Inflammatory macrophage (primary cell): ENCODE data around the gene CDK10.

Experiments
- DNase-seq, 2 donors: peaks; one replicate each; pipeline ENCODE4 v3.0.0-alpha.2; 2020 to 2022

Gene CDK10

DNA sequence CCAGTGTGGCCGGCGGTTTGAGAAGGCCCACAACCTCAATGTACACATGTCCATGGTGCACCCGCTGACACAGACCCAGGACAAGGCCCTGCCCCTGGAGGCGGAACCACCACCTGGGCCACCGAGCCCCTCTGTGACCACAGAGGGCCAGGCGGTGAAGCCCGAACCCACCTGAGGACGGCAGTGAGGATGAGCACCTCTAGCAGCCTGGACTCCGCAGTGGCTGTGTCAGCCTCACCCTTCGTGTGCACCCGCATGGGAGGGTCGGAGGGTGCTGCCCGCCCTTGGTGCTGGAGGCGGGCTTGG lies 51.5 kb downstream of the CDK10 start:
- no peak for DNase-seq

DNA sequence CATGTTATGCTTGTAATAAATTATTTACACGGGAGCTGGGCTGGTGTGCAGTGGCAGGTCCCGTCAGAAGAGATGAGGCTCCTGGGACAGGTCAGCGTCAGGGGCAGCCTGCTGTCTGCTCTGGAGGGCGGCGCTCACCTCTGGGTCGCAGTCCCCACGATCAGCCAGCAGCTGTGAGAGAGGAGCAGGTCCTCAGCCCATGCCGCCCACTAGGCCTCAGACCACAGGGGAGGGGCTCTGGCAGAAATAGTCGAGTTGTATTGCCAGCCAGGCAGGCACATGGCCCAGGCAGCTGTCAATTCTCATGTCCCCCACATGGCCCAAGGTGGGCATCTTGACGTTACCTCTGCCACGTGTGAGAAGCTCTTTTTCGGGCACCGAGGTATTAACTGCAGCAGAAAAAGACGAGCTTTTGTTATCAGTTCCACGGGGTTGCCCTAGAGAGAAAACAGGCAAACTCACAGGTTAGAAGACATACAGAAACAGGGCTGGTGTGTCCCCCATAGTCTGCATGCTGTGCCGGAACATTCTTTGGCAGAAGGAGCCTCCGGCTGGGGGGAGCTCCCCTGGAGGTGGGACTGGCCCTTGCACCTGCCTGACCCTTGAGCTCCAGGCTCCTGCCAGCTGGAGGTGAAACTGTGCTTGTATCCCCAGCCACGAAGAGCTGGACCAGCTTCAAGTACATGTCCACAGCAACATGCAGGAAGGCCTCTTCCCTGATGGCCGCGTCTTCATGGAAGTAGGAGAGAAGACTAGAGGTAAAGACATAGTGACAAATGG lies 52.2 kb downstream of the CDK10 start:
- DNase-seq: no peak

DNA sequence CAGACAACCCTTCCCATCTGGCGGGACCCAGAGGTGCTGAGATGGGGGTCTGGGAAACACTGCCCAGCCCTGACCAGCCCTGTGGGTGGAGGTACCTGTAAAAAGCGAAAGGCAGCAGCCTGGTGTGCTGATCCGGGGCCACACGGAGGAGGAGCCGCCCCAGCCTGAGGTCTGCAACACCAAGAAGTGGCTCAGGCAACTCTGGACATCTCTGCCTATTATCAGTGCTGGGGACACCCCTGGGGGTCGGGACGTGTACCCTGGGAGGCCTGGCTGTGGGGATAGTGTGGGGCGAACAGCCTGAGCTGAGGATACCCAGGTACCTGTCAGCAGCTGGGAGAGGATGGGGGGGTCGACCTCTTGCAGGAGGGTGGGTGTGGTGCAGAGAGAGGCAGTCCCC lies 52.9 kb downstream of the CDK10 start:
- DNase-seq: no peak

DNA sequence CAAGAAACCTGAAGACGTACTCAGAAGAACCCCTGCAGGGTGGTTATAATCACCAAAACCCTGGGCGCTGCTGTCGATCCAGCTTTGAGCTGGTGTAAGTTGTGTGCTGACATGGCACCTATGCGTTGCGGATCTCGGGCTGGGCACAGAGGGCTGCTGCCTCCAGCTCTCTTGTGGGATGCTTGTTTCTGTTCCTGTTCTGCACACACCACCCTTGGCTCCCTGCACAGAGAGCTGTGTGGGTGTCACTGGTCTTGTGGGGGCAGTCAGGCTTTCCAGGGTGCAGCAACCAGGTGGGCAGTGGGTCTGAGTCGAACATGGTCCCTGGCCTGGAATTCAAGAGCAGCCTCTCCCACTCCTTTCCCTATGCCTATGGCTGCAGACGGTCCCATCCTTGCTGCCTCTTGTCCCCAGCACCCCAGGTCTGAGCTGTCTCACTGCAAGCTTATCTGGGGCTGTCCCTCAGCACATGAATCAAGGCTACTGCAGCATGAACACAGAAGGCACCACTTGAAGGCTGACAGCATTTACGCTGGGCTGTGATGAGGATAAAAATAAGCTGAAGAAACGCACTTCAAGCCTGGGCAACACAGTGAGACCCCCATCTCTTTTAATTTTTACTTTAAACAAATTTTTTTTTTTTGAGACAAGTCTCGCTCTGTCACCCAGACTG lies 55.0 kb downstream of the CDK10 start:
- DNase-seq: peak; percentile 9 to 72

- no peak for DNase-seq
These were observed 56.5 kb downstream of the CDK10 start for GRCh38 chr16:89742948-89743347.

DNA sequence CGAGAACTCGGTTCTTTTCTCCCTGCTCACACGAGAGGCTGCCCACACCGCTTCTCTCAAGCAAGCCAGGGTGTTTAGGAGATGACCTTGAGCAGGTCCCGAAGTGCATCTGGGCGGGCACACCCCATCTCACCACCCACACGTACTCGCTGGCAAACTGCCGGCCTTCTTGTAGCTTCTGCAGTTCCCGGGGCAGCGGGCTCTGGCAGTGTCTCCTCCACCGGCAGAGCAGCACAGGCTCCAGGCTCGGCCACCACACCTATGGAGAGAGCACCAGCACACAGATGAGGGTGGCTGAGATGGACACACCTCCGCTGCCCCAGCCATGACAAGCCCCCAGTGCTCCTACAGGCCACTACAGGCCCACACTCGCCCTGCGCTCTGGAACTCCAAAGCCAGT lies 58.3 kb downstream of the CDK10 start:
- DNase-seq: no peak
